ENCODE results near the gene THADA.

Gene THADA

GRCh38 chr2:43226558-43226954 lies 369.3 kb downstream of the THADA start, which contains the start of gene ZFP36L2:
Gene ZFP36L2, minus strand, starts transcription at chr2:43226606. Its CDS starts 291 bp downstream, at chr2:43226315.
- Histone ChIP-seq H3K9me3 (ENCODE audit: severe bottlenecking) (no peaks in the 10 kb centered on the region), H3K27me3 (ENCODE audit: insufficient read depth, low read depth, severe bottlenecking) (no peaks in the 10 kb centered on the region), H3K27ac (peak within 1 kb of the TSS; percentile 99), H3K4me3 (ENCODE audit: low read depth, low read length) (peak within 1 kb of the TSS; percentile 93), H3K36me3 (peaks cover 39% of the 10 kb centered on the region)
- TF ChIP-seq, protein P1, sequence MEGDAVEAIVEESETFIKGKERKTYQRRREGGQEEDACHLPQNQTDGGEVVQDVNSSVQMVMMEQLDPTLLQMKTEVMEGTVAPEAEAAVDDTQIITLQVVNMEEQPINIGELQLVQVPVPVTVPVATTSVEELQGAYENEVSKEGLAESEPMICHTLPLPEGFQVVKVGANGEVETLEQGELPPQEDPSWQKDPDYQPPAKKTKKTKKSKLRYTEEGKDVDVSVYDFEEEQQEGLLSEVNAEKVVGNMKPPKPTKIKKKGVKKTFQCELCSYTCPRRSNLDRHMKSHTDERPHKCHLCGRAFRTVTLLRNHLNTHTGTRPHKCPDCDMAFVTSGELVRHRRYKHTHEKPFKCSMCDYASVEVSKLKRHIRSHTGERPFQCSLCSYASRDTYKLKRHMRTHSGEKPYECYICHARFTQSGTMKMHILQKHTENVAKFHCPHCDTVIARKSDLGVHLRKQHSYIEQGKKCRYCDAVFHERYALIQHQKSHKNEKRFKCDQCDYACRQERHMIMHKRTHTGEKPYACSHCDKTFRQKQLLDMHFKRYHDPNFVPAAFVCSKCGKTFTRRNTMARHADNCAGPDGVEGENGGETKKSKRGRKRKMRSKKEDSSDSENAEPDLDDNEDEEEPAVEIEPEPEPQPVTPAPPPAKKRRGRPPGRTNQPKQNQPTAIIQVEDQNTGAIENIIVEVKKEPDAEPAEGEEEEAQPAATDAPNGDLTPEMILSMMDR (IDR thresholded peaks at IDR 0.05; ENCODE audit: low read depth, low read length): 0 out of 2 replicates have a peak, but pooled peaks have one; percentile 7
- DNase-seq: peak; percentile 97

GRCh38 chr2:43225788-43226557 lies 369.9 kb downstream of the THADA start:
- DNase-seq: peak; percentile 66
- Histone ChIP-seq H3K27me3 (ENCODE audit: insufficient read depth, low read depth, severe bottlenecking) (no peaks in the 10 kb centered on the region), H3K36me3 (peaks cover 39% of the 10 kb centered on the region), H3K27ac (peak overlapping the region; percentile 99), H3K9me3 (ENCODE audit: severe bottlenecking) (no peaks in the 10 kb centered on the region), H3K4me3 (ENCODE audit: low read depth, low read length) (peak overlapping the region; percentile 93)
- TF ChIP-seq, protein P1 (IDR thresholded peaks at IDR 0.05; ENCODE audit: low read depth, low read length): no peak

DNA sequence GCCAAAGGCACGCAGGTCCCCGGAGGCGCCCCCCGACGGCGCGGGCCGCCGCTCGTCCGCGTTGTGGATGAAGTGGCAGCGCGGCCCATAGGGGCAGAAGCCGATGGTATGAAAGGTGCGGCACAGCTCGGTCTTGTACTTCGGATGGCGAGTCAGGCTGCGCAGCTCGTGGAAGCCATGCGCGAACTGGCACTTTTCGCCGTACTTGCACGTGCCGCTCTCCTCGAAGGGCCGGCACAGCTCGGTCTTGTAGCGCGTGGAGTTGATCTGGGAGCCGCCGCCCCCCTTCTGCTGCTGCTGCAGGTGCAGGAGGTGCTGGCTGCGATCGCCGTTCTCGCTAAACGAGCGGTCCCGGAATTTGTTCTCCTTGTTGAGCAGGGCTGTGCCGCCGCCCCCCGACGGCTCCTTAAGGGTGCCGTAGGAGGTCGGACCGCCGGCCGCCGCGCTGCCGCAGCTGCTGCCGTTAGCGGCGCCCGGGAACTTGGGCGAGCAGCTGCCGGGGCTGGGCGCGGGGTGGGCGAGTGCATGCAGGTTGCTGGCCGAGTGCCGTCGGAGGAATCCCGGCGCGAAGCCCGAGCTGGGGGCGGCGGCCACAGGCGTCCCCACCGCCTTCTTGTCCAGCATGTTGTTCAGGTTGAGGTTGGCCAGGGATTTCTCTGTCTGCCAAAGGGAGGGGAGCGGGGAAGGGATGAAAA lies 370.6 kb downstream of the THADA start:
- H3K27ac ChIP-seq: peak overlapping the region; percentile 99
- TF ChIP-seq, protein P1 (IDR thresholded peaks at IDR 0.05; ENCODE audit: low read depth, low read length): no peak
- peaks cover 34% of the 10 kb centered on the region for H3K36me3 ChIP-seq
- peak overlapping the region; percentile 93 for H3K4me3 ChIP-seq (ENCODE audit: low read depth, low read length)
- no peaks in the 10 kb centered on the region for H3K27me3 ChIP-seq (ENCODE audit: insufficient read depth, low read depth, severe bottlenecking)
- no peaks in the 10 kb centered on the region for H3K9me3 ChIP-seq (ENCODE audit: severe bottlenecking)
- DNase-seq: peak; percentile 51

DNA sequence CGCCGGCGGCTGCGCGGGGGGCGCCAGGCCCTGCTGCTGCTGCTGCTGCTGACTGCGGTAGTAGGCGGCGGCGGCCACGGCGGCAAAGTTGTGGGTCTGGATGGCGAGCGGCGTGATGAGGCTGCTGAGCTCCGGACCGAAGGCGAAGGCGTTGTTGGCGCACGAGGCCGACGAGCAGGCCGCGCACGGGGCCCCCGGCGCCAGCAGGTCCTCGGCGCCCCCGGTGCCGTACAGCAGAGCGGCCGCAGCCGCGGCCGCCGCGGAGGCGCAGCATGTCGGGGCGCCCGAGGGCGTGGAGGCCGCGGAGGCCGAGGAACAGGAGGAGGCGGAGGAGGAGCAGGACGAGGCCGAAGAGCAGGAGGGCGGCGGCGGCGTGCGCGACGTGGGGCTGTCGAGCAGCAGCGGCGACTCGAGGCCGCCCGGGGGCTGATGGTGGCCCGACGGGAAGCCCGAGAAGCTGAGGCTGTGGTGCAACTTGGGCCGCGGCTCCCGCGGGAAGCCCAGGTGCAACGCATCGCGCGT lies 371.2 kb downstream of the THADA start:
- peaks cover 34% of the 10 kb centered on the region for H3K36me3 ChIP-seq
- H3K9me3 ChIP-seq (ENCODE audit: severe bottlenecking): no peaks in the 10 kb centered on the region
- TF ChIP-seq, protein P1 (IDR thresholded peaks at IDR 0.05; ENCODE audit: low read depth, low read length): no peak
- no peak overlapping the region for H3K4me3 ChIP-seq (ENCODE audit: low read depth, low read length)
- no peak for DNase-seq
- no peak overlapping the region for H3K27ac ChIP-seq
- H3K27me3 ChIP-seq (ENCODE audit: insufficient read depth, low read depth, severe bottlenecking): no peaks in the 10 kb centered on the region

DNA sequence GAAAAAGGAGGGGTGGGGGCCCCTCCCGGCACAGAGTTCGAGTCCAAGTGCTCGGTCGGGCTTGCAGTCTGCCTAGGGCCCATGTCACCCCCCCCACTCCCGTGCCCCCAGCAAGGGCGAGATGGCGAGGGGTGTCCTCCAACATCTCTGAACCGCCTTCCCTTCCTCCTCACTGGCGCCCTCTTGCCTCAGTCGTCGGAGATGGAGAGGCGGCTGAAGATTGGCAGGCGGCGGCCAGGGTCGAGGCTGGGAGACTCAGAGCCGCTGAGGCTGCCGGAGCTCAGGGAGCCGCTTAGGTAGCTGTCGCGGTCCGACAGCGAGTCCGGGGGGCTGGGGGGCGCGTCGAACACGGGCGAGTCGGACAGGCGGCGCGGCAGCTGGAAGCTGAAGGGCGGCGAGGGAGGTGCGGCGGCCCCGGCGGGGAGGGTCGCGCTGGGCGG lies 371.7 kb downstream of the THADA start:
- H3K27ac ChIP-seq: no peak overlapping the region
- no peaks in the 10 kb centered on the region for H3K27me3 ChIP-seq (ENCODE audit: insufficient read depth, low read depth, severe bottlenecking)
- peak; percentile 50 for DNase-seq
- no peak overlapping the region for H3K4me3 ChIP-seq (ENCODE audit: low read depth, low read length)
- peaks cover 34% of the 10 kb centered on the region for H3K36me3 ChIP-seq
- H3K9me3 ChIP-seq (ENCODE audit: severe bottlenecking): no peaks in the 10 kb centered on the region
- TF ChIP-seq, protein P1 (IDR thresholded peaks at IDR 0.05; ENCODE audit: low read depth, low read length): peak; percentile 47; the same call in 1 of the 2 replicates

All from WERI-Rb-1 (cell line).